GM18519 (cell line): ENCODE results near the gene PPP5C.
"Not testable (repeated sequence)": the region's sequence is repeated elsewhere in the genome, so short reads cannot be mapped to it uniquely, and the experiment has no call there.

Experiments
- ATAC-seq: cut with Tn5 transposase; IDR thresholded peaks from one replicate; pipeline ENCODE4 v1.9.1; 2021; ENCODE audit warnings: mild to moderate bottlenecking, moderate library complexity; ENCODE audit not compliant: unreplicated experiment, low FRiP score

Gene PPP5C

DNA sequence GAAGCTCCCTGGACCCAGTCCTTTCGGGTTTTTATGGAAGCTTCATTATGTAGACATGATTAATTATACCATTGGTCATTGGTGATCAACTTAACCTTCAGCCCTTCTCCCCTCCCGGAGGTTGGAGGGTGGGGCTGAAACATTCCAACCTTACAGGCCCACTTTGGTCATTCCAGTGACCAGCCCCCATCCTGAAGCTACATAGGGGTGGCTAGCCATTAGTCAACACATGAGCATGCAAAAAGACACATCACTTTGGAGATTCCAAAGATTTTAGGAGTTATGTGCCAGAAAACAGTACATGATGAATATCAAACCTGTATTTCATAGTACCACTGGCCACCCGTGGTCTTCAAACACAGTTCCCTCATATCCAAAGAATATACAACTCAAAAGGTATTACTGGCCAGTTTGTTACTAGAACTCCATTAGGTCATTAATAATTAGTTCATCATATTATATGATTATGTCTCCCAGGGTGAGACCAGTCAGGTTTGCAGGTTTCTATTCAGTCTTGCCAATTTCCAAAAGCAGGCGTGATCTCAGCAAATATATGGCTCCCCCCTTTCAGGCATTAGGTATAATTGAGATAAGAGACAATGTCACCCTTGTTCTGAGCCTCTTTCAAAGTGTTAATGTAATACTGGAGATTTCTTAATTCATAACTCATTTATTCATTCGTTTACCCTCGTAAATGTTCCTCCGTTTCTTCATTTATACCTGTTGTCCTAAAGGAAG lies 11.1 kb downstream of the PPP5C start:
- no peak for ATAC-seq

DNA sequence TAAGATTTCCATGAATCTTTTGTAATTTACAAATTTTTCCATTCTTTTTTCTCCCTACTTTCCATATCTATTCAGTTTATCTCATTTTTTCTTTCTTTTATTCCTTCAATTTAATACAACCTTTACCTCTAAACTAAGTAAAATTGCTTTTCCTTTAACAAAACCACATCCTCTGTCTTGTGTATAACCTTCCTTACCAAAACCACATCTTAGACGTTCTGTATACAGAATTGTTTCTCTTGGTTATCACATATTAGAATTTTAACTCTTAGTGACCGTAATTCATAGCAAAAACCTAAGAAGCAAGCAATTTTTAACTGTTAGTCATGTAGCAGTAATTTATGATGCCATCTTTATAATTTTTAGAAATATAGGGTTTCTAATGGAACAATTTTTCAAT lies 15.0 kb downstream of the PPP5C start:
- ATAC-seq, result no peak

DNA sequence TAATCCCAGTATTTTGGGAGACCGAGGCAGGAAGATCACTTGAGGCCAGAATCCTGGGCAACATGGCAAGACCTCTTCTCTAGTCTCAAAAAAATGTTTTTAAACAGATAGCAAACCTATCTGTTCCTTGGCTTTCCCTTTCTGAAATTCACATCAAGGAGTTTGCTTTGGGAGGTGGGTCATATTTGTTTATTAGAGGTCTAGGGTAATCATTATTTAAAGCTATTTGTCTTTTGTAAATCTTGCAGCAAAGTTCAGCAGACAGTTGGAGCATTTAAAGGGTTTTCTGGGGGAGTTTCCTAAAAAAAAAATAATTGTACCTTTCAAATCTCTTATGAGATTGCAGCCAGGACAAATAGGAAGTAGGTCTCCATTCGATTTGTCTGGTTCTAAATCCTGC lies 17.5 kb downstream of the PPP5C start:
- no peak for ATAC-seq

DNA sequence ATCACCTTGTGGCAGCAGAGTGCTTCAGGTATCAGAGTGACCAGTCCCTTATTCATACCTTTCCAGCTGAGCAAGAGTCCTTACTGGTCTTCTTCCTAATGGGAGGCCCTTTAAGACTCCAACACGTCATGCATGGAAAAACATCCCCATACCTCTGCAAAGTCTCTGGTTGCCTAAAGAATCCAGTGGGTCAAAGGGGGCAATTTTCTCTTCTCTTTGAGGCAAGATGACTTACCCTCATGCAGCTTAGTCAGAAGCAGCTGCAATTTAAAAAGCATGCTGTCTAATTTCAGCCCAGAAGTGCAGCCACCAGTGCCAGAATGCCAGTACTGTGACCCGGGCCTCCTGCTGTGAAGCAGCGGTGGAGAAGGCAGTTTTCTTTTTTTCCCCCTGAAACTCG lies 18.7 kb downstream of the PPP5C start:
- no peak for ATAC-seq

DNA sequence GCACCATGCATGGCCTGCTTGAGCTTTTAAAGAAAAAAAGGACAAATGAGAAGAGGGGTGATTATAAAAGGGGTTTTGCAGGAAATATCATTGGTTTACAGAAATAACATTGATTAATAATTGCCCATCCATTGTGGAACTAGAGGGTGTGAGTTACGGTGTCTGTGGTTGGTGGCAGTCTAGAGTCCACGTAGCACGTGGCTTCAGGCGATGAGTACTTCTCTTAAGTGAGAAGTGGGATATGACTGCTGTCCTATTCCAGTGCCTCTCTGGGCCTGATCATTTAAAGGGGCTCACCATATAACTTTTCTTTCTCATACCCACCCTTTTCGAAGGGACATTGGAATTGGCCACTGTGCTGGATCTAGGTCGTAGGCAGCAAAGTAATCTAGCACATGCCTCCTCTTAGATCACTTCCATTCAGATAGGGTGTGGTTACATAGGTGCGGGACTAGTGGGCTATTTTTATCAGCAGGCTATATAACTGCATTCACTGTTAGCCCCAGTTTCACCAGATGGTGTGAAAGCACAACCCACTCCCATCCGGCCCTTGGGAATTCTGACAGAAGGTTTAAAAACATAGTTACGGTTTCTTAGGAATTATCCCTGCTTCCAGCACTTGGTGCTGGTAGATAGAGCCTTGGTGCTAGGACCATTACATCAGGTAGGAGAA lies 19.9 kb downstream of the PPP5C start:
- no peak for ATAC-seq

DNA sequence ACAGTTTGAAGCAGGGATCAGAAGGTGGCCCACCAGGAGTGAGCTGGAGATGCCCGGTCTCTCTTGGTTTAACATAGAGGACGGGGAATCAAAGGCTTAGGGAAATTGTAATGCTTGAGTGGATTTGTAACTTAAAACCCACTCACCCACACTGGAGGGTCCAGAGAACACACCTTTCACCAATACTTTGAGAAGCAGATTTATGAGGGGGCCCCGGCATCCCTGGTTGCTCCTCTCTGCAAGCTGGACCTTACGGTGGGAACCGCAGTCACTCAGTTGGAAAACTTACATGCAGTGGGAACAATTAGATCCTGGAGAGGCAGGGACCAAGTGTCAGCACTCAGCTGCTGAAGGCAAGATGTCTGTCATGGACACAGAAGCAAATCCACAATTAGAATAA lies 20.5 kb downstream of the PPP5C start:
- ATAC-seq, result no peak

DNA sequence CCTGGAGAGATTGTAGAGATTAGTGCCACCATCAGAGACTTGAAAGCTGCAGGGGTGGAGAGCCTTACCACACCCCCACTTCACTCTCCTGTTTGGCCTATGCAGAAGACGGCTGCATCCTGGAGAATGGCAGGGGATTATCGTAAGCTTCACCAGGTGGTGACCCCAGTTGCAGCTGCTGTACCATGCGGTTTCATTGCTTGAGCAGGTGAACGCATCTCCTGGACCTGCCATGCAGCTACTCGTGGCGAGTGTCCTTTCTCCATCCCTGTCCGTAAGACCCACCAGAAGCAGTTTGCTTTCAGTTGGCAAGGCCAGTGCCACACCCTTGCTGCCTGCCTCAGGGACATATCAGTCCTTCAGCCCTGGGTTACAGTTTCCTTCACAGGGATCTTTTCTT lies 21.2 kb downstream of the PPP5C start:
- ATAC-seq, result no peak

DNA sequence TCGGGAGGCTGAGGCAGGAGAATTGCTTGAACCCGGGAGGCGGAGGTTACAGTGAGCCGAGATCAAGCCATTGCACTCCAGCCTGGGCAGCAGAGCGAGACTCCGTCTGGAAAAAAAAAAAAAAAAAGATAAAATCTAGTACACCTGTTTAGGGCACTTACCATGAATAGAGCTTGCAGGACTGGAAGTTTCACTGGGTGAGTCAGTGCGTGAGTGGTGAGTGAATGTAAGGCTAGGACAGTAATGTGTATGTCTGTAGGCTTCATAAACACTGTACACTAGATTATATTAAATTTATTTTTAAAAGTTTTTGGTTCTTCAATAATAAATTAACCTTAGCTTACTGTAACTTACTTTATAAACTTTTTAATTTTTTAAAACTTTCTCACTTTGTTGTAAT lies 22.9 kb downstream of the PPP5C start:
- ATAC-seq, result no peak

DNA sequence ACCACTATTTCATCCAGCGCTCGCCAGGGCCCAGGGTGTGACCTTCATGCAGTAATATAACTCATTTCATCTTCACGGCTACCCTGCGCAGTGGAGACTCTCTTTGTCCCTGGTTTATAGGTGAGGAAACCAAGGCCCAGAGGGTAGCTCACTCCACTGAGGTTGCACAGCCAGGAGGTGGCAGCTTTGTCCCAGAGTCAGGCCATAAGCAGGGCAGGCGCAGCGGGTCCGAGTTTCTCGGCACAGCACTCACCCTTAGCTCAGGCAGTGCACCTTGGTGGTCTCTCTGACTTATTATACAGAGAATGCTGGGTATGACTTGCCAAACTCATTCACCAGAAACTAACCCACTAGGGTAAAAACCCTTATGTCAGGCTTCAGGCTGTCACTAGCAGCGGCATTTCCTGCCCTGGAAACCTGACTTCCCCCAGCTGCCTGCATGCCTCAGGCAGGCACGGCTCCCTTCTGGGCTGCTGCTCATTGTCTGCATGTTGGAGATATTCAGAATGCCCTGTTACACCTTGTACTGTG lies 24.5 kb downstream of the PPP5C start:
- ATAC-seq, result no peak

DNA sequence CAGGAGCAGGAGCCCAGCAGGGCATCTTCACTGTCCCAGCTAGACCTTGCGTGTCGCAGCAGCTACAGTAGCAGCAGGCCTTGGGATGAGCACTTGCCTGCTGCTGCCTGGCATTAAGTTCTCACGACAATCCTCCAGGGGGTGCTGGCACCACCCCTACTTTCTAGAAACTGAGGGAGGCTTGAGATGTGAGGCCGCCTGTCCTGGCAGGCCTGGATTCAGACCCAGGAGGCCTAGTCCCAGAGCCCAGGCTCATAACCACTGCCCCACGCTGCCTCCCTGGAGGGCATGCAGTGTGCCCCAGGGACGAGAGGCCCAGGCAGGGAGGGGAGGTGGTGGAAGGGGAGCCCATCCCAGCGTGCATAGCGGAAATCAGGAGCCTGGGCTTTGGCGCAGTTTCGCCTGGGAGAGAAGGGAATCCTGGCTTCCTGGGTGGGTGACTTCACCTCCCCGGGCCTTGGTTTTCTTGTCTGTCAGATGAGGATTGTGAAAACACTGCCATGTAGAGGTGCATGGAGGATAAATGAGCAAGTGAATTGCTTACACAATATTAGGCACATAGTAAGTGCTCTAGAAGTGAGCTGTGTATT lies 26.1 kb downstream of the PPP5C start:
- no peak for ATAC-seq

DNA sequence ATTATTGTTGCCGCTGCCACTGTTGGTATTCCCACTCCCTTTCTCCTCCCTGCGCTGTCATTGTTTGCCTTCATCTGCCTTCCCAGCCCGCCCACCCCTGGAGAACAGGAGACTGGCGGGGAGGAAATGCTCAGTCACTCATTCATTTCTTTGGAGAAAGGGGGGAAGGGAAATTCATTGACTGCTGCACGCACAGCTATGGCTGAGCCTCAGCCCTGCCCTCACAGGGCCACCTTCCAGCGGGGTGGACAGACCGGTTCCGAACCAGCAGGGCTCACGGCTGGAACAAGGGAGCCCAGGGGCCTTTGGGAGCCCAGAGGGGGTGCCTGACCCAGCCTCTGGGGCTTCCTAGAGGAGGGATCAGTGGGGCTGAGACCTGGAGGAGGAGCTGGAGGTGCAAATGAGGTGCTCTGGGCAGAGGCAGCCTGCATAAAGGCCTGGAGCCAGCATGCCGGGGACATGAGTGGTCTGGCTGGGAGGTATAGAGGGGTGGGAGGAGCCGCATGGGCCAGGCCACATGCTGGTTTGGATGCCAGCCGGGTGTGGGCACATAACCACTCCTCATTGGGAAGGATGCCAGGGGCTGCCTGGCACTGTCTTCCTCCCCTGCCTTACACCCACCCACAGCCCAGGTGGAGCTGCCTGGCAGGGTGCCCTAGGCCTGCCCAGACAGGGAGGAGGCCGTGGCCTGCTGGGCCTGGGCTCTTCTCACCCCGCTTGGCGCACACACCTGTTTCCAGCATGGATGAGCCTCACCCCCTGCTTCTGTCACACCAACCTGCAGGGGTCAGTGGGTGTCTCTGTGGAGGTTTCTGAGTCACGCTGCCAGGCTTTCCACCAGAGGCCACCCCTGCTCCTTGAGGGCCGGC lies 26.8 kb downstream of the PPP5C start:
- no peak for ATAC-seq

DNA sequence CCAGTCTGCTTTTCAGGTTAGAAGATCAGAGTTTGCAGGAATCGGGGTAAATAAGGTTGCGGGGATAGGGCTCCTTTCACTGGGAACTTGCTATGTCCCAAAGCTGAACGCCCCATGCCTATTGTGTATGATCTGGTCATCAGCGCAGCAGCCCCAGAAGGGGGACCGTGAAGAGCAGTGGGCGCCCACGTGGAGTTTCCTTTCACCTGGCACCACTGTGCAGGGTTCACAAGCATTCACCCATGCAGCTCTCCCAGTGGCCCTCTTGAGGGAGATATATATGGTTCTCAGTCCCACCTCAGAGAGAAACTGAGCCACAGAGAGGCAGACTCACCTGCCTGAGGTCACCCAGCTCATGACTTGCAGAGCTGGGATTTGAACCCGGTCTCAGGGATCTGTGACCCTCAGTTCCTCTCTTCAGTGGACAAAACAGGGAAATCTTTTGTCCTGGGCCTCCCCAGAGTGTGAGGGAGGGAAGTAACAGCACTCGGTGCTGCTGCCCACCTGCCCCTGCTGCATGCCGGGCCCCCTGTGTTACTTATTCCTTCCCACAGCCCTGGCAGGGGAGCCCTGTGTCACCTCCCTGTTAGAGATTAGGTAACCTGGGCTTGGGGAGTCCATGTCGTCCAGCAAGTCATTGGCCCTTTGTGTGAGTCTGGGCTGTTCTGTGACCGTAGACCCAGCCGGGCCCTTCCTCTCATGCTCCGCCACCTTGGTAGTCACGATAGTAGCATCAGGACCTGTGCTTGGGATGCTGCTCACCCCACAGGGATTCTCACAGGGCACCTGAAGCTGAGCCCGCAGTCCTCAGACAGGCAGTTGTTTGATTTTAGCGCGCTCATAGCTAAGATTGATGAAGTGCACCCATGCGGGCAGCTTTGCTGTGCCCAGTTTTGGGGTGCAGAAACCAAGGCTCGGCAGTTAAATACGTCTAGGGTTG lies 27.9 kb downstream of the PPP5C start:
- no peak for ATAC-seq

DNA sequence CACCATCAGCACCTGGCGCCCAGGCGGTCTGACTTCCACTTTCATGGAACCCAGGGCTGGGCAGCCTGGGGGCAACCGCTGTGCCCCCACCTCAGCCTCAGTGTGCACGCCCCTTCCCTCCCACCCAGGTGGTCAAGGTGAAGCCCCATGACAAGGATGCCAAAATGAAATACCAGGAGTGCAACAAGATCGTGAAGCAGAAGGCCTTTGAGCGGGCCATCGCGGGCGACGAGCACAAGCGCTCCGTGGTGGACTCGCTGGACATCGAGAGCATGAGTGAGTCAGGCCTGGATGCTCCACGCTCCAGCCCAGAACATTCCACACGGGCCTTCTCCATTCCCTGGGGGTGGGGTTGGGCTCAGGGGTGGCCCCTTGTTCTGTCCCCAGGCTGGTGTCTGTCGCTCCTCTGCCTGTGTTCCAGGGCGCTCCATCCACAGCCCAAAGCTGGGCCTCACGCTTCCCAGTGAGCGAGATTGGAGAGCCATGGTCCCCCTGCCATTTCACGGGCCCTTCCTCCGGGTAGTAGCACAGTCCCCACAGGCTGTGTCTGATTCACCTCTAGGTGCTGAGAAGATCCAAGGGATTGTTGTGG lies 28.7 kb downstream of the PPP5C start:
- ATAC-seq, result not testable (repeated sequence)

DNA sequence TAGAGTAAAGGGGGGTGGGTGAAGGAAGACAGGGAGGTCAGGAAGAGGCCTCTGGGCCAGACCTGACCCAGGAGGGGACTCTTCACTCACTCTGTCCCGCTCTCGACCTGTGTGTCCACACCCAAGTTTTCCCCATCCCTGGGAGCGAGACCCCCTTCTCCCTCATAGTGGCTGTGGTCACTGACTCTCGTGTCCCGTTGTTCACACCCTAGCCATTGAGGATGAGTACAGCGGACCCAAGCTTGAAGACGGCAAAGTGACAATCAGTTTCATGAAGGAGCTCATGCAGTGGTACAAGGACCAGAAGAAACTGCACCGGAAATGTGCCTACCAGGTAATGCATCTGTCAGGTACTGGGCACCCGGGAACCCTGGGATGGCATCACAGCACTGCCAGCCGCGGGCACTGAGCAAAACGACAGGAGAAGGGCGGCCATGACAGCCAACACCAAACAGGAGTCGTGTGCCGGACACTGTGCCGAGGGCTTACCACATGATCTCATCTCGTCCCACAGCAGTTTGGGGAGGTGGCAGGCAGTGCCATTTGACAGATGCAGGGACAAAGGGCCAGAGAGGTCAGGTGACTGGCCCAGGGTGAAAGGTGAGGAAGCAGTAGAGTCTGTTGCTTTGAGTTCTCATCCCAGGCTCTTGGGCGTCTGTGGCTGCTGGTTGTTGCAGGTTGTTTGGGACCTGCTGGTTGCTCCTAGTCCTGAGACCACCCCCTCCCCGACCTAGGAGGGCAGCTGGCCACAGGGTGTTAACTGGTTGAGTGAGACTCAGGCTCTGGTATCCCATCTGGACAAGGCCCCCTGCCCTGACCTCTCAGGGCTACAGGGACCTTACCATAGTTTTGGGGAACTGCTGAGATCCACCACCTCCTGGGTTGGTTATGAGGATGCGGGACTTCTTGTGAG lies 29.6 kb downstream of the PPP5C start:
- ATAC-seq, result no peak

DNA sequence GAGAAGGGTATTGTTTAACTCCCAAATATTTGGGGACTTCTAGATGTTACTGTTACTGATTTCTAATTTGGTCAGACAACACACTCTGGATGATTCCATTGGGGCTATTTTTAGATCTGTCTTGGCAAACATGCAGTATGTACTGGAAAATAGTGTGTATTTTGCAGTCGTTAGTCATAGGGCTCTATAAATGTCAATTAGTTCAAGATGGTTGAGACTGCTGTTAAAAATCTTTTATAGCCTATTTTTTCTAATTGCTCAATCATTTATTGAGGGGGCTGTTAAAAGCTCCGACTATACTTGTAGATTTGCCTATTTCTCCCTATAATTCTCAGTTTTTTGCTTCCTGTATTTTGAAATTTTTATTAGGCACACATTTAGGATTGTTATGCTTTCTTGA lies 31.4 kb downstream of the PPP5C start:
- ATAC-seq, result no peak

DNA sequence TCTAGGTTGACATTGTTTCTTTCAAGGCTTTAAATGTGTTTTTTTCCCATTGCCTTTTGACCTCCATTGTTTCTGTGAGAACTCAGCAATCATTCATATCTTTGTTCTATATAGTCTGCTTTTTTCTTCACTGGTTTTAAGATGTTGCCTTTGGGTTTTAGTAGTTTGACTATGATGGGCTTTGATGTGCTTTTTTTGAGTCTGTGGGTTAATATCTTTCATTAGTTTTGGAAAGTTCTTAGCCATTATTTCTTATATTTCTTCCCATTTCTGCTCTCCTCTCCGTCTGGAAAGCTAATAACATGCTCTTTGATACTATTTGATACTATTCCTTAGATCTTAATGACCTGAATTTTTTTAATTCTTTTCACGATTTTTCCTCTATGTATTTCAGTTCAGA lies 33.8 kb downstream of the PPP5C start:
- ATAC-seq, result no peak

DNA sequence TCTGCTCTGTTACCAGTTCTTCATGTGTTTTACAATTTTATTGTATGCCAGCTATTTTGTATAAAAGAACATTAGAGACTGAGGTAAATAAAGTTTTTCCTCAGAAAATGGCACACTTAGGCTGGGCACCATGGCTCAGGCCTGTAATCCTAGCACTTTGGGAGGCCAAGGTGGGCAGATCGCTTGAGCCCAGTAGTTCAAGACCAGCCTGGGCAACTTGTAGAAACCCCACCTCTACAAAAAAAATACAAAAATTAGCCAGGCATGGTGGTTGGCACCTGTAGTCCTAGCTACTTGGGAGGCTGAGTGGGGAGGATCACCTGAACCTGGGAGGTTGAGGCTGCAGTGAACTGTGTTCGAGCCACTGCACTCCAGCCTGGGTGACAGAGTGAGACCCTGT lies 34.5 kb downstream of the PPP5C start:
- ATAC-seq, result no peak

DNA sequence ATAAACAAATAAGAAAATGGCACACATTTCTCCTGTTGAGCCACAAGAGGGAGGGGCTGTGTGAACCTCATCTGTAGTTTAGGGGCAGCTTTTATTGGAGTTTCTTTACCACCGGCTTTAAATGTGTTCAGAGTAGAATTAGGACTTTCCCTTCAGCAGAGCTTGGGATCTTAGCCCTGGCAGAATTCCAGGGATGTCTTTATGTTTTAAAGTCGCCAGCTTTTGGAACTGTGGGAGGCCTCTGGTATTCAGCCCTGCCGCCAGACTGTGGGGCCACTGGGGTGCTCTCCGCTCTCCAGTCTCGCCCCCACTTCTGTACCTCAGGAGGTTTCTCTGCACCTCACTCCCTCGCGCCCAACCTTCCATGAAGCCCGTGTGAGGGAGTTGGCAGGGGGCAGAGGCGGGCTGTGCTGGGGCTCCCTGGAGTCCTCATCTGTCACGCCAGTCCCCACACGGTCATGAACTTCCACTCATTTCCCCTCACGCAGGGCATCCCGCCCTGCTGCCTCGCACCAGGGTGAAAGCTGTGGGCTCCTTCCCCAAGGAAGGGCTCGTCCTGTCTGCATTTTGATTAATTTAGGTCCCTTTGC lies 35.0 kb downstream of the PPP5C start:
- ATAC-seq, result no peak
